Activated CD4-positive, alpha-beta T cell treated with anti-CD3 and anti-CD28 coated beads, Interleukin-2, amount 50 U/mL, for 16 hours (primary cell): Measurements from ENCODE around the gene SEC24D.

Source experiments
- DNase-seq: peaks from one replicate; pipeline ENCODE4 v3.0.0-alpha.2; 2020

The SEC24D gene

DNA sequence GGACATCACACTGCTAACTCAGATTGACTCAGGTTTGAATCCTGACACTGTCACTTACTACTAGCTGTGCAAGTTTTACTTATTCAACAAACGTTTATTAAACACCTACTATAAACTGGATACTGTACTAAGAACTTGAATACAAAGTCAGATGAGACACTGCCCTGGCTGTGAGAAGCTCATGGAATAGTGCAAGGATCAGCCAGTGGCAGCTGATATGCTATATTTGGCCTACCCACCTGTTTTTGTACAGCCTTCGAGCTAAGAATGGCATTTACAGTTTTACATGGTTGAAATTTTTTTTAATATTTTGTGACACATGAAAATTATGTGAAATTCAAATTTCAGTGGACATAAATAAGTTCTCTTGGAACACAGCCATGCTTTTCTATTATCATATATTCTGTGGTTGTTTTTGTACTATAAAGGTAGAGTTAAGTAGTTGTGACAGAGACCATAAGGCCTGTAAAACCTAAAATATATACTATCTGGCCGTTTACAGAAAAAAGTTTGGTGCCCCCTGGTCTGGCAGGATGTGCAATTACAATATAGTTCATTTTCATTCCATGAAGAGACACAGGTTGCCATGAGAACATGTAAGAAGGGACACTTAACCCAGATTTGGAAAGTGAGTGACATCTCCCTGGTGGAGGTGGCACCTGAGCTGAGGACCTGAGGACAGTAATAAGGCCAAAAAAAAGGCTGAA, 3.4 kb upstream of the SEC24D start:
- DNase-seq: no peak

- DNase-seq: no peak
These were observed 1.2 kb upstream of the SEC24D start for GRCh38 chr4:118837121-118837507.

DNA sequence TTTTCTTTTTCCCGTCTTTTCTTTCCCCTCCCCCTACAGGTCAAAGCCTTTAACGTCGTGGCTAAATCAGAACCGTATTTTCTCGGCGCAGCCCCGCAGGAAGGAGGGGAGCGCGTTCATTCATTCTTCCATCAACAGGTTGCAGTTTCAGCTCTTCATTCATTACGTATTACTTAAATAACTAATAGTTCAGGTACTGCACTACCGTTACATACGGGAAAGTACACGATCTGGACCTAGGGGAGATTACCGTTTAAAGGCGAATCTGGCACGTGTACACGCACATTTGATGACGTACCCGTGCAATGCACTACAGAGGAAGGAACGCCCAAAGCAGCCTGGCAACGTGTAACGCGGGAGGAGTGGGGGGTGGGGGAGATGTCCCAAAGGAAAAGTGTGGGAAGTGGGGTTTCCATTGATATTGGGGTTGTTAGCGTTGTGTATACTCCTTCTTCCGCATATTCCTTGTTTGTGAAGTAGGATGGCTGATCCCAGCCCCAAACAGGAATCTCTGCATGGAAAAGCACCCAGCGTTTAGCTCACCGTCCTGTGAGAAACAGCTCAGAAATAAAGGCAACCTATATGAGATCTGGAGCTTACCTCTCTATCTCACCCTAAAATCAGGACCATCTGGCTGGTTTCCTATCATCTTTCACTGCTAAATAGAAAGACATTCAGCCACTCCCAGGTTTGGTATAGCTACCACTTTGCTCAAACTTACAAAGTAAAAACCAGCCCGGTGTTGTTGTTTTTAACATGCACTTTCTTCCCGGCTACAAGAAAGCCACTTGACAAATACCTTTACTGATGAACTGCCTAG, 585 bp upstream of the SEC24D start:
- peak; percentile 65 for DNase-seq

GRCh38 chr4:118834960-118835569, 861 bp downstream of the SEC24D start:
- DNase-seq: peak; percentile 68

- DNase-seq: no peak
These were observed 1.9 kb downstream of the SEC24D start for GRCh38 chr4:118834070-118834469.

DNA sequence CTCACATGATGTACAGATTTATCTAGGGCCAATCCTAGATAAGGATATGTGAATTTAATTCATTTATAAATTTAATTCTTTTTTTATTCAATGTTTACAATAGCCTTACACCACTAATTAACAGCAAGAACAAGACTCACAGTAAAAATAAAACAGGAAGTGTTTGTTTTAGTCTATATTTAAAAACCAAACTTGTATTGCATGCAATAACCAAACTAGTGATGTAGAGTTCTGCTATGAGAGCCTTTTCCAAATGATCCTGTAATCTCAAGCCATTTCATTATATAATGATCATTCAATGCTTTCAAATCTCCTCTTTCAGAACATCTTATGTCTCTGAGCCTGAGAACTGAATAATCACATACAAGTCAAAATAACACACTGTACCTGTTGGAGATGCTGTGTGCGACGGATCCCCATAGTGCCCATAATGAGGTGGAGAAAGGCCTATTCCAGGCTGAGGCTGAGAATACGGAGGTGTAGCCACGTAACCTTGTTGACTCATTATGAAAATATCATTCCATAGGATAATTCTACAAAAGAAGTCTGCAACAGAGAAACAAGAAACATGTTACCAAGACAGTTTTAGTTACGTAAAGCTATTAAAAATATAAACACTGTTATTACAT, 2.6 kb downstream of the SEC24D start:
- no peak for DNase-seq

- no peak for DNase-seq
These were observed 6.8 kb downstream of the SEC24D start for GRCh38 chr4:118829107-118829506.

DNA sequence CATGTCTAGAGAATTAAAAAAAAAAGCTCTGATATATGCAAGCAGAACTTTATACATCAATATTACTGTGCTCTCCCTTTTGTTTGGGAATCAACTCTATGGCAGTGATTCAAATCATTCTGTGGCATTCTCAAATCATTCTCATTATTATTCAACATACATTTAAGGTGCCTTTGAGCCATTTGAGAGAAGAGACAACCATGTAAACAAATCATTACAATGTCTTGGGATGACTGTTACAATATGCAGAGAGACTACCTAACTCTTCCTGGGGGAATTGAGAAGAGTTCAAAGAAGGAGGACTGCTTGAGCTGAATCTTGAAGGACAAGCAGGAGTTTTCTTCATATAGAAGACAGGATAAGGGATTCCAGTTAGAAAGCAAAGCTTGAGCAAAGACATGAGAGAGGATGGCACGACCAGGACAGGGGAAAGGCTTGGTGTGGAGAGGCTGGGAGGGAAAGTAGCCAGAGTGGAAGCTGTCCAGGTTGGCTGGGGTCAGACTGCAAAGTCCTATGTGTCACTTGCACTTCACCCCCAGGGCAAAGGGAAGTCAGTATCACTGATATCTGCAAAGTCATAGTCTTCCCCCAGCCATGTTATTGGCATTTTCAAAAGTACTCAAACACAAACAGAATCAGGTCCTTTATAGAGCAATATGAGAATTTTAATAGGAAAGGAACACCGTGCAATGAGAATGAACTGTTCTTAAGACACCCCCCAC, 9.0 kb downstream of the SEC24D start:
- DNase-seq: peak; percentile 55

DNA sequence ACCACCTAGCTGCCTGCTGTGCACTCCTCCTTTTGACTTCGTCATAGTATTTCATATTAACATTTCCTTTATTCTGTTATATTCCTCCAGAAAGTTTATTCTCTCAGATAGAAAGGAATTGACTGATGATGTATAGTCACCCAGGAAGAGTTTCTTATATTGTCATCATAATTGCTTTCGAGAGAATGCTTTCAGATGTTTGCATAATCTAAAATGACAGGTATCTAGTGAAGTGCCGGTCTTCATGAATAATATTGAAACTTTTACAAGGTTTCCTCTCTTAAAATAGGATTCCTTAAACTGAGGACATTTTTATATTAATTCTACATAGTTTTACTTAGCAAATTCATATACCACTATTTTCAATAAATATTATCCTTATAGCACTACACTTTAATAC, 10.1 kb downstream of the SEC24D start:
- peak; percentile 39 for DNase-seq

DNA sequence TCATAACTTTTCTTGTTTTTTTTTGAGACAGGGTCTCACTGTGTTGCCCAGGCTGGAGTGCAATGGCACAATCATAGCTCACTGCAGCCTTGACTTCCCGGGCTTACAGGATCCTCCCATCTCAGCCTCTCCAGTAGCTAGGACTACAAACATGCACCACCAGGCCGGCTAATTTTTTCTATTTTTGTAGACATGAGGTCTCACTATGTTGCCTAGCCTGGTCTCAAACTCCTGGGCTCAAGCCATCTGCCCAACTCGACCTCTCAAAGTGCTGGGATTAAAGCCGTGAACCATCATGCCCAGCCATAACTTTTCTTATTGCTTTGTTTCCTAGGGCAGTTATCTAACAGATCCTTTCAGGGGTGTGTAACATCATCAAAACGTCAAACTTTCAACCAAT, 11.8 kb downstream of the SEC24D start:
- no peak for DNase-seq

DNA sequence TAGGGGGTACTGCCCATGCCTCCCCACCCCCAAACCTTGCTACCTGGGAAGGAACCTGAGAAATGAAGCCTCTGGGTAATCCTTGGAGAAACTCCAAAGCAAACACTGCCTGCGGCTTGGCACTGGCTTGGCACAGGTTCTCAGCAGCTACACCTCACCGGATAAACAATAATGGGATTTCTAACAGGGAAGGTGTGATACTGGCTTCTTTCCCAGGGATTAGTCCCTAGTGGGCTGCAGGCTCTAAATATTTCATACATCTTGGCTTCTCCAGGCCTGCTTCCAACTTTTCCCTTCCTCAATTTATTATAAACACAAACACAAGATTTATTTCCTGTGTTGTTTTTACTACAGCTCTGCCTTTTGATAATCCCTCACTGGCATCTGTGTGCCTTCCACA, 12.5 kb downstream of the SEC24D start:
- DNase-seq: no peak

- no peak for DNase-seq
These were observed 14.2 kb downstream of the SEC24D start for GRCh38 chr4:118821590-118822293.

DNA sequence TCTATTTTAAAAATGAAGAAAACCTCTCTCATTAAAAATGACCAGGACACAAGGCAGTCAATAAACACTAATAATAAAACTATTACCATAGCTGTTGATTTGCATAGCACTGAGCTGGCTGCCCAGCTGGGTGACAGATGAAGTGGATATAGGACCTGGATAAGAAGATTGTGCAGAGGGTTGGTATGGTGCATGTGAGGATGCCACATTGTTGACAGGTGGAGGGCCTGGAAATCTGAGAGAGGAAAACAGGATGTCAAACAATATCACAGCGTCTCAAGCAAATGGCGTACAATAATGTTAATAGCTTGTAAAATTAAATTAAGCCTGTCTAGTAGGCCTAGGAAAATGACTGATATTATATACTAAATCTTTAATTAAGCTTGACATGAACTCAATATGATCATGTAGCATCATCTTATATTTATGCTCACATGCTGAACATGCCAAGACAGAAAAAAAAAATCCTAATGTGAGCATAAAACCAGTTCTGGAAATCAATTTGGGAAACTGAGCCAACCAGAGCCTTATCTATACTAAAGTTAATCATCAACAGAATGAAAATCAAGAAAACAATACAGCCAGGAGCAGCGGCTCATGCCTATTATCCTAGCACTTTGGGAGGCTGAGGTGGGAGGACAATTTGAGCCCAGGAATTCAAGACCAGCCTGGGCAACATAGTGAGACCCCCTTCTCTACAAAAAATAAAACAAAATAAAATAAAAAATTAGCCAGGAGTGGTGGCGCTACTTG, 18.6 kb downstream of the SEC24D start:
- no peak for DNase-seq

- DNase-seq: peak; percentile 20
These were observed 19.3 kb downstream of the SEC24D start for GRCh38 chr4:118816538-118817177.

GRCh38 chr4:118814891-118815290, 21.0 kb downstream of the SEC24D start:
- DNase-seq: no peak

GRCh38 chr4:118814058-118814457, 21.9 kb downstream of the SEC24D start:
- no peak for DNase-seq

DNA sequence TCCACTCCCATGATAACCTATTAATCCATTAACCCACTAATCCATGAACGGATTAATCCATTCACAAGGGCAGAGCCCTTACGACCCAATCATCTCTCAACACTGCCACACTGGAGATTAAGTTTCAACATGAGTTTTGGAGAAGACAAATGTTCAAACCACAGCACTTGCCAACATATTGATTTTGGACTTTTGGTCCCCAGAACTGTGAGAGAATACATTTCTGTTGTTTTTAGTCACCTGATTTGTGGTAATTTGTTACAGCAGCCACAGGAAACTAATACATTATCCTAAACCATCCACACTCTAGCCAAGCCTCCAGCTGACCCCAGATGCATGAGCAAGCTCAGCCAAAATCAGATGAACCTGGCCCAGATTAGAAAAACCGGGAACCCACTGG, 22.4 kb downstream of the SEC24D start:
- no peak for DNase-seq

- no peak for DNase-seq
These were observed 24.1 kb downstream of the SEC24D start for GRCh38 chr4:118811832-118812231.

DNA sequence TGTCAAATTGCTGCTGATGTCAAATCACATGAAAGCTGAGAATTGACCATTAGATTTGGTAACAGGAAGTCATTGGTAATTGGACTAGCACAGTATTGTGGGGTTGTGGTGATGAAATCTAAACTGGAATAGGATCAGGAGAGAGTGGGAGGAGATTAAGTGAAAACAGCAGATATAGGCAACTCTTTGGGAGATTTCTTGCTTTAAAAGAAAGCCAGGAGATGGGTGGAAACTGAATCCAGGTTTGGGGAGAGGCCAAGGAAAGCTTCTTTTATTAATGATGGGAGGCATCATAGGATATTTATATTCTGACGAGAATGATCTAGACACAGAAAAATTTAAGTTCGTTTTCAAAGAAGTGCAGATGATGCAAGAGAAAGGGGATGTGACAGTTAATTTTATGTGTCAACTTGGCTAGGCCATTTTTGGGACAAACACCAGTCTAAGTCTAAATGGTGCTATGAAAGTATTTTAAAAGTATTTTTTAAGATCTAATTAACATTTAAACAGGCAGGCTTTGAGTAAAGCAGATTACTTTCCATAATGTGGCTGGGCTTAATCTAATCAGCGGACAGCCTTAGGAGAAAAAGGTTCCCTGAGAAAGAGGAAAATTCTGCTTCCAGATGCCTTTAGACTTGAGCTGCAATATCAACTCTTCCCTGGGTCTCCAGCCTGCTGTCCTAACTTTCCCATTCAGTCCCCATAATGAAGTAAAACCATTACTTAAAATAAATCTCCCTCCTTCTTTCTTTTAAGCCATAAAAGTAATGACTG, 24.7 kb downstream of the SEC24D start:
- DNase-seq: no peak

DNA sequence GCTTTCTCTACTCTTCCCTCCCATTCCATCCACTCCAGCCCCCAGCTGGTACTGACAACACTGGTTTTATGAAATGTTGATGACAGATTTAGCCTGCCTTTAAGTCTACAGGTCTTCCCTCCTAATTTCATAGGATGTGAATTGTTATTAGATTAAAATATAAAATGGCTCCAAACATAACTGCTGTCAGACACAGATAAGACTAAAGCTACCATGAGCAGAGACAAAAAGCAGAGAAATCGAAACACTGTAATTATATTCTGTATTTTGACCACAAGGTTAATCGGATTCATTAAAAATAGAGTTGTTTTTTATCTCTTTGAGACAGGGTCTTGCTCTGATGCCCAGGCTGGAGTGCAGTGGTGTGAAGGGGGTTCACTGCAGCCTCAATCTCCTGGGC, 28.3 kb downstream of the SEC24D start:
- no peak for DNase-seq
